Measurements from ENCODE around the gene PRKCSH. TPM values are rescaled to one million over a fixed set of nuclear protein-coding genes. Genes with fewer than 3 reads are reported as not detected.

Gene PRKCSH
- total and polyA plus RNA-seq, 10 of the 15 experiments (the other 5 are each of a cell fraction or from before 2014, with no cell fraction given): 1.1 to 280 (median 44.1) TPM

DNA sequence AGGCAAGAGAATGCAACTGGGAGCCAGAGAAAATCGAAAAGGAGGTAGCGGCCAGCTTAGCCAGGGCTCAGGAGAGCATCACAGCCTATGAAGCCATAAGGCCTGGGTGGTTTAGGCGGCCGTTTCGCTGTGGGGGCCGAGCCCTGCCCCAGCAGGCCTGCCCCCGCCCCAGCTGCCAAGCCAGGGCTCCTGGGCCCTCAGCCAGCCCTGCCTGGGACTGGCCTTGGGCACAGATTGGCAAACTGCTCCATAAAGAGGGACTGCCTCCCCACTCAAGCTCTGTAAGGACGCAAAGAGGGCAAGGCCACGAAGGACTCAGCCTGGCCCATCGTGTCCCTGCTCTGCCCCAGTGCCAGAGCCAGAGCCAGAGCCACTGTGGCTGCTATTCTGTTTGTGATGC is 60.0 kb downstream of the PRKCSH start (continued):
- TF ChIP-seq SPI1 (IDR thresholded peaks at IDR 0.05; ENCODE audit: borderline replicate concordance, insufficient read depth, low read depth, low read length) (no peak), MXI1 (IDR thresholded peaks at IDR 0.05; ENCODE audit: low read depth, low read length) (no peak), CBFB (IDR thresholded peaks at IDR 0.05; ENCODE audit: low read depth) (no peak), RCOR1 (conservative IDR thresholded peaks at IDR 0.05; ENCODE audit: low read depth, low read length) (no peak)
- TF ChIP-seq, protein P1, sequence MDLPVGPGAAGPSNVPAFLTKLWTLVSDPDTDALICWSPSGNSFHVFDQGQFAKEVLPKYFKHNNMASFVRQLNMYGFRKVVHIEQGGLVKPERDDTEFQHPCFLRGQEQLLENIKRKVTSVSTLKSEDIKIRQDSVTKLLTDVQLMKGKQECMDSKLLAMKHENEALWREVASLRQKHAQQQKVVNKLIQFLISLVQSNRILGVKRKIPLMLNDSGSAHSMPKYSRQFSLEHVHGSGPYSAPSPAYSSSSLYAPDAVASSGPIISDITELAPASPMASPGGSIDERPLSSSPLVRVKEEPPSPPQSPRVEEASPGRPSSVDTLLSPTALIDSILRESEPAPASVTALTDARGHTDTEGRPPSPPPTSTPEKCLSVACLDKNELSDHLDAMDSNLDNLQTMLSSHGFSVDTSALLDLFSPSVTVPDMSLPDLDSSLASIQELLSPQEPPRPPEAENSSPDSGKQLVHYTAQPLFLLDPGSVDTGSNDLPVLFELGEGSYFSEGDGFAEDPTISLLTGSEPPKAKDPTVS (IDR thresholded peaks at IDR 0.05; ENCODE audit: low read depth, low read length): no peak

DNA sequence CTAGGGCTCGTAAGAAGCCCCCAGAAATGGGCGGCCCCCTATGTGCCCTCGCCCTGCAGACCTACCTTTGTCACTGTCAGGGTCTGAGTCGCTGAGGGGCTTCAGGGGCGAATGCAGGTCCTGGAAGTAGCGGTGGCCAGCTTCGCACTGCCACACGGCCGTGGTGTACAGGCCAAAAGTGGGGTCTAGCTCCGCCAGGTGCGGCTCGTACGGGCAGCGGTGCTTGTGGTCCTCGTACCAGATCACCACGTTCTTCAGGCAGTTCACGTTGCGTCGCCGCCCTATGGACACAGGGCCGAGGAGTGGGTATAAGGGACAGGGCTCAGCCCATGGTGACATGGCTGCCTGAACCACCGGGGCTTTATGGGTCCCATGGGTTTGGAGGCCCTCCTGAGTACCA is 60.5 kb downstream of the PRKCSH start:
- ChIA-PET RAD21 (ENCODE audit: unreplicated experiment) (no interaction called here), SMC1A (ENCODE audit: uncharacterized antibody, unreplicated experiment) (interaction anchor here (1.3 kb wide), 1 partner anchor 95 kb away, joined by 4 read pairs; no protein-coding TSS in a partner anchor), CTCF (interaction anchor here (0.5 to 3.0 kb wide), 6 partner anchors 8 to 97 kb away, joined by 3 to 12 read pairs (median 4); no protein-coding TSS in a partner anchor), POLR2A (interaction anchor here (0.6 kb wide), 3 partner anchors 13 to 168 kb away, joined by 3 to 10 read pairs (median 4); no protein-coding TSS in a partner anchor)
- DNase-seq (ENCODE audit: low read depth, low spot score): no peak
- H3K4me2 ChIP-seq (ENCODE audit: control insufficient read depth, insufficient read depth): no peak overlapping the region
- no peak for FAIRE-seq
- H3K36me3 ChIP-seq (ENCODE audit: control insufficient read depth in 2 of 2, insufficient read depth in 2 of 2, low read length in 1 of 2): peaks cover 5 to 6% of the 10 kb centered on the region in 2 experiments; a peak in 3 of 4 replicates
- no peak overlapping the region for H2AFZ ChIP-seq (ENCODE audit: control insufficient read depth, low read depth, low read length)
- WGBS (ENCODE audit: insufficient coverage, insufficient replicate concordance, low lambda C conversion rate, missing lambda C conversion rate): 92% methylated on average over 22 of the region's 22 CpGs
- BruUV-seq (replicated peaks): no TSS peak
- in situ Hi-C loops (cut with MboI): loop anchor here (5.0 kb wide), 1 partner anchor 91 kb away; no protein-coding TSS in a partner anchor
- intact Hi-C loops (cut with micrococcal nuclease; ENCODE audit: unreplicated experiment): loop anchor here (1.0 kb wide), 1 partner anchor 91 kb away; no protein-coding TSS in a partner anchor
- H3K79me2 ChIP-seq (ENCODE audit: control insufficient read depth, insufficient read depth, low read length): no peaks in the 10 kb centered on the region
- H4K20me1 ChIP-seq (ENCODE audit: control insufficient read depth, insufficient read depth): no peaks in the 10 kb centered on the region
- no peak overlapping the region for H3K9ac ChIP-seq (ENCODE audit: control insufficient read depth, insufficient read depth, low read length)
- H3K9me3 ChIP-seq (replicated peaks; ENCODE audit: control insufficient read depth, insufficient read depth, low read length): no peaks in the 10 kb centered on the region
- H3K4me1 ChIP-seq (ENCODE audit: control insufficient read depth, insufficient read depth, low read length): no peaks in the 10 kb centered on the region
- no peak overlapping the region for H3K4me3 ChIP-seq
- no peaks in the 10 kb centered on the region for H3K27me3 ChIP-seq (replicated peaks in 1 of 2; ENCODE audit: control insufficient read depth in 2 of 2, insufficient read depth in 2 of 2, low read length in 1 of 2)
- no peak overlapping the region for H3K27ac ChIP-seq (ENCODE audit: control insufficient read depth, insufficient read depth)
- ATAC-seq: no peak
- no peak for TF ChIP-seq NFYA (IDR thresholded peaks at IDR 0.05; ENCODE audit: borderline replicate concordance, low read depth, low read length)
- no peak for TF ChIP-seq YBX1 (IDR thresholded peaks at IDR 0.05)
- TF ChIP-seq FOXK2 (IDR thresholded peaks at IDR 0.05): no peak
- TF ChIP-seq TCF3 (IDR thresholded peaks at IDR 0.05; ENCODE audit: borderline replicate concordance, insufficient read depth, low read depth, low read length): no peak
- TF ChIP-seq, protein P2, sequence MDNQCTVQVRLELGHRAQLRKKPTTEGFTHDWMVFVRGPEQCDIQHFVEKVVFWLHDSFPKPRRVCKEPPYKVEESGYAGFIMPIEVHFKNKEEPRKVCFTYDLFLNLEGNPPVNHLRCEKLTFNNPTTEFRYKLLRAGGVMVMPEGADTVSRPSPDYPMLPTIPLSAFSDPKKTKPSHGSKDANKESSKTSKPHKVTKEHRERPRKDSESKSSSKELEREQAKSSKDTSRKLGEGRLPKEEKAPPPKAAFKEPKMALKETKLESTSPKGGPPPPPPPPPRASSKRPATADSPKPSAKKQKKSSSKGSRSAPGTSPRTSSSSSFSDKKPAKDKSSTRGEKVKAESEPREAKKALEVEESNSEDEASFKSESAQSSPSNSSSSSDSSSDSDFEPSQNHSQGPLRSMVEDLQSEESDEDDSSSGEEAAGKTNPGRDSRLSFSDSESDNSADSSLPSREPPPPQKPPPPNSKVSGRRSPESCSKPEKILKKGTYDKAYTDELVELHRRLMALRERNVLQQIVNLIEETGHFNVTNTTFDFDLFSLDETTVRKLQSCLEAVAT (IDR thresholded peaks at IDR 0.05): no peak
- no peak for TF ChIP-seq GATAD2B (conservative IDR thresholded peaks at IDR 0.05; ENCODE audit: low read depth)
- no peak for TF ChIP-seq EP300 (IDR thresholded peaks at IDR 0.05; ENCODE audit: borderline replicate concordance in 1 of 2, control insufficient read depth in 1 of 2, low read depth in 2 of 2, low read length in 2 of 2)
- TF ChIP-seq EED (IDR thresholded peaks at IDR 0.05; ENCODE audit: low read depth): no peak
- TF ChIP-seq ATF7 (IDR thresholded peaks at IDR 0.05; ENCODE audit: low read depth): no peak
- TF ChIP-seq, protein P3, sequence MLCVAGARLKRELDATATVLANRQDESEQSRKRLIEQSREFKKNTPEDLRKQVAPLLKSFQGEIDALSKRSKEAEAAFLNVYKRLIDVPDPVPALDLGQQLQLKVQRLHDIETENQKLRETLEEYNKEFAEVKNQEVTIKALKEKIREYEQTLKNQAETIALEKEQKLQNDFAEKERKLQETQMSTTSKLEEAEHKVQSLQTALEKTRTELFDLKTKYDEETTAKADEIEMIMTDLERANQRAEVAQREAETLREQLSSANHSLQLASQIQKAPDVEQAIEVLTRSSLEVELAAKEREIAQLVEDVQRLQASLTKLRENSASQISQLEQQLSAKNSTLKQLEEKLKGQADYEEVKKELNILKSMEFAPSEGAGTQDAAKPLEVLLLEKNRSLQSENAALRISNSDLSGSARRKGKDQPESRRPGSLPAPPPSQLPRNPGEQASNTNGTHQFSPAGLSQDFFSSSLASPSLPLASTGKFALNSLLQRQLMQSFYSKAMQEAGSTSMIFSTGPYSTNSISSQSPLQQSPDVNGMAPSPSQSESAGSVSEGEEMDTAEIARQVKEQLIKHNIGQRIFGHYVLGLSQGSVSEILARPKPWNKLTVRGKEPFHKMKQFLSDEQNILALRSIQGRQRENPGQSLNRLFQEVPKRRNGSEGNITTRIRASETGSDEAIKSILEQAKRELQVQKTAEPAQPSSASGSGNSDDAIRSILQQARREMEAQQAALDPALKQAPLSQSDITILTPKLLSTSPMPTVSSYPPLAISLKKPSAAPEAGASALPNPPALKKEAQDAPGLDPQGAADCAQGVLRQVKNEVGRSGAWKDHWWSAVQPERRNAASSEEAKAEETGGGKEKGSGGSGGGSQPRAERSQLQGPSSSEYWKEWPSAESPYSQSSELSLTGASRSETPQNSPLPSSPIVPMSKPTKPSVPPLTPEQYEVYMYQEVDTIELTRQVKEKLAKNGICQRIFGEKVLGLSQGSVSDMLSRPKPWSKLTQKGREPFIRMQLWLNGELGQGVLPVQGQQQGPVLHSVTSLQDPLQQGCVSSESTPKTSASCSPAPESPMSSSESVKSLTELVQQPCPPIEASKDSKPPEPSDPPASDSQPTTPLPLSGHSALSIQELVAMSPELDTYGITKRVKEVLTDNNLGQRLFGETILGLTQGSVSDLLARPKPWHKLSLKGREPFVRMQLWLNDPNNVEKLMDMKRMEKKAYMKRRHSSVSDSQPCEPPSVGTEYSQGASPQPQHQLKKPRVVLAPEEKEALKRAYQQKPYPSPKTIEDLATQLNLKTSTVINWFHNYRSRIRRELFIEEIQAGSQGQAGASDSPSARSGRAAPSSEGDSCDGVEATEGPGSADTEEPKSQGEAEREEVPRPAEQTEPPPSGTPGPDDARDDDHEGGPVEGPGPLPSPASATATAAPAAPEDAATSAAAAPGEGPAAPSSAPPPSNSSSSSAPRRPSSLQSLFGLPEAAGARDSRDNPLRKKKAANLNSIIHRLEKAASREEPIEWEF (IDR thresholded peaks at IDR 0.05; ENCODE audit: insufficient replicate concordance, low read depth, low read length): no peak

All from GM12878 (cell line).